Endothelial cell of umbilical vein (primary cell): ENCODE measurements around the gene DSCAML1. TPM values are rescaled to one million over a fixed set of nuclear protein-coding genes. Genes with fewer than 3 reads are reported as not detected.

Experiments used
- BruUV-seq: library from RNA; stranded (reverse); fragments of 400-500 nt; replicated peaks from 2 replicates; lab custom pipeline; 2021; lab: Mats Ljungman, UMichigan
- CTCF ChIA-PET: fragments of 300-600, 350-600 bp; sonication (Branson Sonifier 250); formaldehyde crosslinking; loops from one replicate; lab custom pipeline; 2021; ENCODE audit warnings: antibody characterized with exemption, inconsistent platforms; lab: Charles Lee
- POLR2A ChIA-PET: fragments of 300-600, 350-600 bp; sonication (Branson Sonifier 250); formaldehyde crosslinking; loops from one replicate; lab custom pipeline; 2021; ENCODE audit warnings: antibody characterized with exemption, inconsistent platforms; lab: Charles Lee
- DNase-seq: peaks from one replicate; pipeline ENCODE4 v3.0.0-alpha.2; 2011; ENCODE audit warnings: low read depth, low spot score
- FAIRE-seq: peaks from 2 replicates; lab custom pipeline; 2011; peaks lifted over from hg19 to GRCh38; lab: Jason Lieb, UNC
- H2AFZ ChIP-seq: 2 replicates; pipeline ENCODE4 v1.6.0; 2012; ENCODE audit warnings: low read depth, low read length, control low read depth, inconsistent platforms
- H3K27ac ChIP-seq: 2 replicates; pipeline ENCODE4 v1.5.1; 2011; ENCODE audit warnings: low read depth, mild to moderate bottlenecking, control low read depth, low read length, moderate library complexity; ENCODE audit not compliant: insufficient read depth
- H3K27me3 ChIP-seq, 2 experiments: 2 replicates each; pipeline versions ENCODE4 v1.6.0 to v1.6.1; 2011; ENCODE audit warnings: low read length in 2 of 2, mixed read lengths in 1 of 2; ENCODE audit not compliant: control insufficient read depth in 2 of 2, insufficient read depth in 2 of 2
- H3K36me3 ChIP-seq, 2 experiments: 2 replicates in 1 of 2; 3 replicates in 1 of 2; pipeline ENCODE4 v1.5.1; 2011; ENCODE audit warnings: low read length in 2 of 2, mild to moderate bottlenecking in 1 of 2, moderate library complexity in 1 of 2; ENCODE audit not compliant: control insufficient read depth in 2 of 2, insufficient read depth in 2 of 2; ENCODE audit errors: extremely low read depth in 1 of 2
- H3K4me1 ChIP-seq: 3 replicates; pipeline ENCODE4 v1.5.1; 2011; ENCODE audit warnings: mild to moderate bottlenecking, low read length; ENCODE audit not compliant: control insufficient read depth, insufficient read depth; ENCODE audit errors: extremely low read depth
- H3K4me2 ChIP-seq: 2 replicates; pipeline ENCODE4 v1.6.1; 2011; ENCODE audit warnings: low read length, control low read depth, mixed read lengths; ENCODE audit not compliant: insufficient read depth
- H3K4me3 ChIP-seq, 3 experiments: fragments of 200-600 bp in 1 of 3; sonication (generic), shearing (Covaris generic) in 1 of 3; replicated peaks in 1 of 3; 2 replicates each; pipeline ENCODE4 v1.5.1; 2011 to 2016; ENCODE audit warnings: control low read depth in 3 of 3, low read length in 3 of 3, mild to moderate bottlenecking in 2 of 3, inconsistent platforms in 1 of 3, low read depth in 1 of 3, moderate library complexity in 1 of 3; ENCODE audit not compliant: insufficient read depth in 1 of 3
- H3K79me2 ChIP-seq: 2 replicates; pipeline ENCODE4 v1.6.0; 2012; ENCODE audit warnings: low read length, inconsistent platforms; ENCODE audit not compliant: control insufficient read depth, insufficient read depth
- H3K9ac ChIP-seq: replicated peaks from 2 replicates; pipeline ENCODE3; 2011; ENCODE audit warnings: low read length, control low read depth; ENCODE audit not compliant: insufficient read depth; ENCODE audit errors: extremely low read depth
- H3K9me1 ChIP-seq: replicated peaks from 3 replicates; pipeline ENCODE4 v1.6.0; 2011; ENCODE audit warnings: mild to moderate bottlenecking, low read length; ENCODE audit not compliant: control insufficient read depth, insufficient read depth; ENCODE audit errors: extremely low read depth
- H3K9me3 ChIP-seq: replicated peaks from 2 replicates; pipeline ENCODE4 v1.5.1; 2012; ENCODE audit warnings: low read length, inconsistent platforms; ENCODE audit not compliant: control insufficient read depth, insufficient read depth
- H4K20me1 ChIP-seq: replicated peaks from 2 replicates; pipeline ENCODE3; 2011; ENCODE audit warnings: mild to moderate bottlenecking, low read length; ENCODE audit not compliant: control insufficient read depth, insufficient read depth; ENCODE audit errors: extremely low read depth
- CTCF ChIP-seq, 2 donors: IDR thresholded peaks; 1 replicate in 1 of 2; 2 replicates in 1 of 2; pipeline ENCODE4 v1.5.1; 2011; ENCODE audit warnings: low read length in 2 of 2, mild to moderate bottlenecking in 2 of 2, moderate library complexity in 2 of 2, control low read depth in 1 of 2, inconsistent platforms in 1 of 2, low read depth in 1 of 2; ENCODE audit not compliant: insufficient read depth in 1 of 2; ENCODE audit errors: extremely low read depth in 1 of 2
- EZH2 ChIP-seq: IDR thresholded peaks from 2 replicates; pipeline ENCODE4 v1.6.1; 2012; ENCODE audit warnings: borderline replicate concordance, low read depth, mild to moderate bottlenecking, moderate library complexity, low read length, inconsistent platforms; ENCODE audit not compliant: severe bottlenecking
- FOS ChIP-seq: IDR thresholded peaks from 2 replicates; pipeline ENCODE4 v1.6.1; 2011; ENCODE audit warnings: mild to moderate bottlenecking, low read length, moderate library complexity, borderline replicate concordance; ENCODE audit not compliant: insufficient read depth
- GATA2 ChIP-seq: IDR thresholded peaks from 2 replicates; pipeline ENCODE4 v1.7.0; 2011; ENCODE audit warnings: low read depth, mild to moderate bottlenecking, moderate library complexity, mixed read lengths, low read length; ENCODE audit not compliant: insufficient read length, insufficient read depth
- JUN ChIP-seq: IDR thresholded peaks from 2 replicates; pipeline ENCODE4 v1.6.1; 2011; ENCODE audit warnings: borderline replicate concordance, low read depth; ENCODE audit not compliant: insufficient read length, insufficient read depth
- MAX ChIP-seq: IDR thresholded peaks from 2 replicates; pipeline ENCODE4 v1.6.1; 2011; ENCODE audit not compliant: insufficient read depth, insufficient read length
- MYC ChIP-seq: IDR thresholded peaks from one replicate; pipeline ENCODE4 v1.6.1; 2011; ENCODE audit warnings: mild to moderate bottlenecking, low read depth, low read length
- POLR2A ChIP-seq: IDR thresholded peaks from 2 replicates; pipeline ENCODE4 v1.6.1; 2012; ENCODE audit warnings: low read depth, mild to moderate bottlenecking, control low read depth, low read length
- POLR2AphosphoS5 ChIP-seq: IDR thresholded peaks from 2 replicates; pipeline ENCODE4 v1.6.1; 2012; ENCODE audit warnings: low read depth, mild to moderate bottlenecking, control low read depth, low read length, moderate library complexity; ENCODE audit not compliant: insufficient read depth
- dilution Hi-C: fragments of 300-500 bp; cut with MboI; formaldehyde crosslinking; loops from one replicate; pipeline ENCODE4 v1.15.0; 2019; ENCODE audit warnings: low sequenced_read_pairs; ENCODE audit not compliant: extremely low pct_ligation_motif_present
- intact Hi-C: fragments of 100-400 bp; cut with micrococcal nuclease; formaldehyde crosslinking; loops from one replicate; pipeline ENCODE4 v1.10.0; 2022
- polyA plus RNA-seq, 4 experiments: library from polyadenylated mRNA; depleted of rRNA in 3 of 4; stranded (reverse) in 3 of 4; unstranded in 1 of 4; fragments of >200 nt; gene quantifications; 2 replicates each; pipeline versions ENCODE4 v1.2.1 to v1.2.3, GENCODE V29; 2011 to 2012; ENCODE audit warnings: missing spikeins in 1 of 4
- total RNA-seq: library from RNA; stranded (reverse); gene quantifications from 2 replicates; pipeline ENCODE4 v1.2.3, GENCODE V29; 2021

The DSCAML1 gene
- total and polyA plus RNA-seq, 2 donors (not counting 3 experiments of a cell fraction or from before 2014, with no cell fraction given) = not detected

- Histone ChIP-seq H2AFZ (no peak overlapping the region), H3K4me2 (no peak overlapping the region), H3K36me3 (no peaks in the 10 kb centered on the region), H3K4me3 (no peak overlapping the region), H4K20me1 (no peaks in the 10 kb centered on the region), H3K9me3 (no peaks in the 10 kb centered on the region), H3K27me3 (peaks cover 0 to 2% of the 10 kb centered on the region in 2 experiments), H3K79me2 (no peaks in the 10 kb centered on the region), H3K9me1 (no peaks in the 10 kb centered on the region), H3K4me1 (no peaks in the 10 kb centered on the region), H3K27ac (no peak overlapping the region), H3K9ac (no peak overlapping the region)
- DNase-seq (no peak), FAIRE-seq (no peak)
- ChIA-PET POLR2A (no interaction called here), CTCF (no interaction called here)
- TF ChIP-seq POLR2A = no peak
- no peak for TF ChIP-seq GATA2
- TF ChIP-seq CTCF (IDR thresholded peaks at IDR 0.05; ENCODE audit: extremely low read depth in 1 of 2, insufficient read depth in 1 of 2, low read depth in 1 of 2, low read length in 2 of 2) = no peak
- no peak for TF ChIP-seq FOS
- no peak for TF ChIP-seq POLR2AphosphoS5
- TF ChIP-seq MAX = no peak
- no peak for TF ChIP-seq MYC
- no peak for TF ChIP-seq EZH2
- no peak for TF ChIP-seq JUN
- intact Hi-C loops = no loop called here
- dilution Hi-C loops = no loop called here
- BruUV-seq = no TSS peak
Measured at GRCh38 chr11:117604336-117604995, 192.6 kb downstream of the DSCAML1 start.
